Urinary bladder (tissue), 4 donors: ENCODE measurements around the gene MED12L. TPM values are rescaled to one million over a fixed set of nuclear protein-coding genes. Genes with fewer than 3 reads are reported as not detected.

Source experiments
- DNase-seq: peaks from one replicate; pipeline ENCODE4 v3.0.0-alpha.2; 2015; ENCODE audit errors: extremely low spot score
- H3K27ac ChIP-seq: one replicate; pipeline ENCODE4 v1.5.1; 2013; ENCODE audit warnings: low read depth, mild to moderate bottlenecking, moderate library complexity
- H3K36me3 ChIP-seq: one replicate; pipeline ENCODE4 v1.6.1; 2013; ENCODE audit warnings: mild to moderate bottlenecking, moderate library complexity; ENCODE audit not compliant: insufficient read depth
- H3K4me1 ChIP-seq: one replicate; pipeline ENCODE4 v1.6.1; 2013; ENCODE audit warnings: mild to moderate bottlenecking, moderate library complexity; ENCODE audit not compliant: insufficient read depth
- H3K4me3 ChIP-seq: one replicate; pipeline ENCODE4 v1.5.1; 2013; ENCODE audit warnings: low read depth, low read length
- WGBS: extraction: QIAGEN DNeasy Blood & Tissue Kit; methylation state at CpG from one replicate; pipeline ENCODE4 v1.1.7; 2013; 5-methylcytosine and 5-hydroxymethylcytosine counted together
- polyA plus RNA-seq: library from polyadenylated mRNA; stranded (reverse); fragments of 200-250 nt; gene quantifications from one replicate; pipeline ENCODE4 v1.2.3, GENCODE V29; 2013
- total RNA-seq: library from RNA; depleted of rRNA; stranded (reverse); fragments of >200 nt; gene quantifications from one replicate; pipeline ENCODE4 v1.2.3, GENCODE V29; 2014
- donor health status: healthy with polysubstance abuse.
- donor health status: healthy.

Gene MED12L
- total and polyA plus RNA-seq, 2 donors: 0.11 to 3.1 TPM

GRCh38 chr3:151205482-151205881 is 120.0 kb downstream of the MED12L start:
- DNase-seq: no peak
- 94% methylated on average over 6 of the region's 6 CpGs for WGBS

GRCh38 chr3:151206201-151206600 is 120.7 kb downstream of the MED12L start:
- H3K4me1 ChIP-seq: no peaks in the 10 kb centered on the region
- WGBS: 78% methylated on average over 3 of the region's 3 CpGs
- no peak for DNase-seq
- H3K4me3 ChIP-seq: no peak overlapping the region
- no peak overlapping the region for H3K27ac ChIP-seq
- H3K36me3 ChIP-seq: no peaks in the 10 kb centered on the region

More at GRCh38 chr3:151205482-151205881, 120.0 kb downstream of the MED12L start:
- Histone ChIP-seq H3K36me3 (no peaks in the 10 kb centered on the region), H3K4me1 (no peaks in the 10 kb centered on the region), H3K27ac (no peak overlapping the region), H3K4me3 (no peak overlapping the region)

GRCh38 chr3:151209654-151210053 is 124.2 kb downstream of the MED12L start:
- no peaks in the 10 kb centered on the region for H3K4me1 ChIP-seq
- WGBS: 80% methylated on average over 3 of the region's 3 CpGs
- DNase-seq: no peak
- no peak overlapping the region for H3K4me3 ChIP-seq
- no peaks in the 10 kb centered on the region for H3K36me3 ChIP-seq
- no peak overlapping the region for H3K27ac ChIP-seq

- no peaks in the 10 kb centered on the region for H3K36me3 ChIP-seq
- no peak overlapping the region for H3K4me3 ChIP-seq
- no peaks in the 10 kb centered on the region for H3K4me1 ChIP-seq
- 52% methylated on average over 4 of the region's 4 CpGs for WGBS
- H3K27ac ChIP-seq: no peak overlapping the region
- no peak for DNase-seq
Measured at GRCh38 chr3:151210676-151211381, 125.4 kb downstream of the MED12L start.

GRCh38 chr3:151213151-151213550 is 127.7 kb downstream of the MED12L start:
- Histone ChIP-seq H3K27ac (no peak overlapping the region), H3K4me3 (no peak overlapping the region), H3K36me3 (no peaks in the 10 kb centered on the region), H3K4me1 (no peaks in the 10 kb centered on the region)
- 82% methylated on average over 4 of the region's 4 CpGs for WGBS
- no peak for DNase-seq

GRCh38 chr3:151213881-151214280 is 128.4 kb downstream of the MED12L start:
- no peak for DNase-seq
- no peaks in the 10 kb centered on the region for H3K4me1 ChIP-seq
- H3K4me3 ChIP-seq: no peak overlapping the region
- no peak overlapping the region for H3K27ac ChIP-seq
- no peaks in the 10 kb centered on the region for H3K36me3 ChIP-seq
- WGBS: 86% methylated on average over 5 of the region's 5 CpGs

GRCh38 chr3:151214459-151214858 is 129.0 kb downstream of the MED12L start:
- Histone ChIP-seq H3K4me3 (no peak overlapping the region), H3K27ac (no peak overlapping the region), H3K4me1 (no peaks in the 10 kb centered on the region), H3K36me3 (no peaks in the 10 kb centered on the region)
- WGBS: 72% methylated on average over 1 of the region's 1 CpG
- no peak for DNase-seq

- Histone ChIP-seq H3K4me3 (no peak overlapping the region), H3K27ac (no peak overlapping the region), H3K36me3 (no peaks in the 10 kb centered on the region), H3K4me1 (no peaks in the 10 kb centered on the region)
- 73% methylated on average over 3 of the region's 3 CpGs for WGBS
- DNase-seq: no peak
Measured at GRCh38 chr3:151216641-151217607, 131.5 kb downstream of the MED12L start.

GRCh38 chr3:151218136-151218535 is 132.7 kb downstream of the MED12L start:
- H3K36me3 ChIP-seq: no peaks in the 10 kb centered on the region
- H3K4me1 ChIP-seq: no peaks in the 10 kb centered on the region
- WGBS: 30% methylated on average over 1 of the region's 1 CpG
- no peak for DNase-seq
- H3K4me3 ChIP-seq: no peak overlapping the region
- H3K27ac ChIP-seq: no peak overlapping the region

GRCh38 chr3:151219056-151219455 is 133.6 kb downstream of the MED12L start:
- H3K4me1 ChIP-seq: no peaks in the 10 kb centered on the region
- H3K36me3 ChIP-seq: no peaks in the 10 kb centered on the region
- no peak overlapping the region for H3K4me3 ChIP-seq
- H3K27ac ChIP-seq: no peak overlapping the region
- DNase-seq: no peak
- WGBS: 45% methylated on average over 1 of the region's 1 CpG

- 88% methylated on average over 4 of the region's 4 CpGs for WGBS
Measured at GRCh38 chr3:151224268-151224866, 138.9 kb downstream of the MED12L start.

GRCh38 chr3:151225040-151225975 is 139.8 kb downstream of the MED12L start:
- H3K4me1 ChIP-seq: no peaks in the 10 kb centered on the region
- no peak for DNase-seq
- WGBS: 90% methylated on average over 9 of the region's 9 CpGs
- no peak overlapping the region for H3K4me3 ChIP-seq
- no peaks in the 10 kb centered on the region for H3K36me3 ChIP-seq
- H3K27ac ChIP-seq: no peak overlapping the region

More at GRCh38 chr3:151224268-151224866, 138.9 kb downstream of the MED12L start:
- no peak for DNase-seq
- Histone ChIP-seq H3K4me3 (no peak overlapping the region), H3K27ac (no peak overlapping the region), H3K36me3 (no peaks in the 10 kb centered on the region), H3K4me1 (no peaks in the 10 kb centered on the region)

- no peaks in the 10 kb centered on the region for H3K36me3 ChIP-seq
- no peak for DNase-seq
- no peak overlapping the region for H3K27ac ChIP-seq
- 51% methylated on average over 4 of the region's 4 CpGs for WGBS
- no peak overlapping the region for H3K4me3 ChIP-seq
- H3K4me1 ChIP-seq: no peaks in the 10 kb centered on the region
Measured at GRCh38 chr3:151226088-151226563, 140.7 kb downstream of the MED12L start.
